ENCODE data around the gene ANLN. TPM values are rescaled to one million over a fixed set of nuclear protein-coding genes. Genes with fewer than 3 reads are reported as not detected.
A peak's percentile ranks its signal among the peaks of the same experiment; 100 is the strongest.

Gene ANLN
- total and polyA plus RNA-seq, 9 of the 15 experiments (the other 6 are each of a cell fraction or from before 2014, with no cell fraction given) = 18.1 to 66.2 (median 38.7) TPM

GRCh38 chr7:36366718-36367560 lies 22.7 kb upstream of the ANLN start:
- Histone ChIP-seq H3K27ac (ENCODE audit: extremely low read depth, low read depth, low read length) (no peak overlapping the region; the same call in 2 of the 3 replicates), H2AFZ (ENCODE audit: low read depth, low read length) (peak overlapping the region; percentile 100), H4K20me1 (replicated peaks; ENCODE audit: control insufficient read depth, insufficient read depth, low read length) (no peaks in the 10 kb centered on the region), H3K79me2 (ENCODE audit: control insufficient read depth, insufficient read depth, low read length) (no peaks in the 10 kb centered on the region), H3K9me3 (replicated peaks; ENCODE audit: control insufficient read depth, insufficient read depth, low read depth, low read length) (no peaks in the 10 kb centered on the region), H3K36me3 (ENCODE audit: control insufficient read depth, insufficient read depth, low read length) (no peaks in the 10 kb centered on the region), H3K27me3 (ENCODE audit: control insufficient read depth in 2 of 2, insufficient read depth in 2 of 2, low read length in 2 of 2) (peaks cover 11 to 22% of the 10 kb centered on the region in 2 experiments; a peak in 4 of 5 replicates), H3K4me3 (peak overlapping the region; percentile 57), H3K9me1 (ENCODE audit: control insufficient read depth, insufficient read depth, low read length) (no peaks in the 10 kb centered on the region), H3K9ac (ENCODE audit: insufficient read depth in 1 of 2, low read depth in 2 of 2, low read length in 2 of 2) (peak overlapping the region; percentile 36 to 93), H3K4me2 (ENCODE audit: insufficient read depth, low read length) (peak overlapping the region; percentile 97), H3K4me1 (replicated peaks in 1 of 2; ENCODE audit: control insufficient read depth in 2 of 2, insufficient read depth in 2 of 2, low read length in 2 of 2) (peaks cover 3 to 11% of the 10 kb centered on the region in 2 experiments; a peak in 3 of 5 replicates)
- BruUV-seq (replicated peaks) = no TSS peak
- under 1% methylated on average over 68 of the region's 96 CpGs for WGBS (ENCODE audit: insufficient coverage, low coverage, missing lambda C conversion rate)
- DNase-seq (ENCODE audit: extremely low read depth in 1 of 4, low spot score in 3 of 4) (peak; percentile 92 to 96 (median 95)), FAIRE-seq (peak; percentile 74), ATAC-seq (peak; percentile 99)
- ChIA-PET CTCF (ENCODE audit: low intra/inter-chr PET ratio) (no interaction called here), POLR2A (interaction anchor here (0.6 to 1.5 kb wide), 6 partner anchors 9 to 33 kb away, joined by 3 to 8 read pairs (median 3); partner anchors contain the start of gene ANLN)
- in situ Hi-C loops (cut with MboI) (no loop called here), intact Hi-C loops (cut with micrococcal nuclease) (no loop called here)
- TF ChIP-seq MTA1 (IDR thresholded peaks at IDR 0.05; ENCODE audit: borderline replicate concordance) = no peak; the same call in 1 of the 2 replicates
- TF ChIP-seq KDM1A (IDR thresholded peaks at IDR 0.05) = no peak
- TF ChIP-seq ZFP1 (CRISPR knock-in tag; IDR thresholded peaks at IDR 0.05) = no peak
- TF ChIP-seq CEBPB (tag; IDR thresholded peaks at IDR 0.05) = no peak
- TF ChIP-seq SFPQ (IDR thresholded peaks at IDR 0.05; ENCODE audit: low read depth, low read length) = no peak
- TF ChIP-seq CBX3 (IDR thresholded peaks at IDR 0.05; ENCODE audit: borderline replicate concordance in 1 of 2, low read length in 2 of 2) = peak in 1 of 2 experiments; percentile 64; a peak in 1 of 3 replicates
- TF ChIP-seq ESRRB (CRISPR knock-in tag; IDR thresholded peaks at IDR 0.05; ENCODE audit: borderline replicate concordance) = no peak
- no peak for TF ChIP-seq ZNF609 (CRISPR knock-in tag; IDR thresholded peaks at IDR 0.05; ENCODE audit: borderline replicate concordance)
- TF ChIP-seq SOX6 (IDR thresholded peaks at IDR 0.05) = no peak
- no peak for TF ChIP-seq PREB (CRISPR knock-in tag; IDR thresholded peaks at IDR 0.05)
- TF ChIP-seq GTF2A2 (tag; IDR thresholded peaks at IDR 0.05) = no peak
- TF ChIP-seq ILK (tag; IDR thresholded peaks at IDR 0.05; ENCODE audit: borderline replicate concordance, low read depth) = no peak
- TF ChIP-seq OTX1 (CRISPR knock-in tag; IDR thresholded peaks at IDR 0.05) = no peak
